Measurements from ENCODE around the gene CCSER1.
"Not testable (repeated sequence)": the region's sequence is repeated elsewhere in the genome, so short reads cannot be mapped to it uniquely, and the experiment has no call there.

DNA sequence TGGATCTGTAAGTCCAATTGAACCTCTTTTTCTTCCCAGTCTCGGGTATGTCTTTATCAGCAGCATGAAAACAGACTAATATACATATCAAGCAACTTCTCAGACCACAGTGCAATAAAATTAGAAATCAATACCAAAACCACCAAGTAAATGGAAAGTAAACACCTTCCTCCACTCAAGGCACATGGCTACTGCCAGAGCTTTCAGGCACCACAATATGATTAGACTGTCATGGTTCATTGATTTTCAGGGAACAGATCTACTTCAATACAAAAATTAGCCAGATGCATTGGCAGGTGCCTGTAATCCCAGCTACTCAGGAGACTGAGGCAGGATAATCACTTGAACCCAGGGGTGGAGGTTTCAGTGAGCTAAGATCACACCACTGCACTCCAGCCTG, 776.2 kb downstream of the CCSER1 start:
- TF ChIP-seq, protein P1, sequence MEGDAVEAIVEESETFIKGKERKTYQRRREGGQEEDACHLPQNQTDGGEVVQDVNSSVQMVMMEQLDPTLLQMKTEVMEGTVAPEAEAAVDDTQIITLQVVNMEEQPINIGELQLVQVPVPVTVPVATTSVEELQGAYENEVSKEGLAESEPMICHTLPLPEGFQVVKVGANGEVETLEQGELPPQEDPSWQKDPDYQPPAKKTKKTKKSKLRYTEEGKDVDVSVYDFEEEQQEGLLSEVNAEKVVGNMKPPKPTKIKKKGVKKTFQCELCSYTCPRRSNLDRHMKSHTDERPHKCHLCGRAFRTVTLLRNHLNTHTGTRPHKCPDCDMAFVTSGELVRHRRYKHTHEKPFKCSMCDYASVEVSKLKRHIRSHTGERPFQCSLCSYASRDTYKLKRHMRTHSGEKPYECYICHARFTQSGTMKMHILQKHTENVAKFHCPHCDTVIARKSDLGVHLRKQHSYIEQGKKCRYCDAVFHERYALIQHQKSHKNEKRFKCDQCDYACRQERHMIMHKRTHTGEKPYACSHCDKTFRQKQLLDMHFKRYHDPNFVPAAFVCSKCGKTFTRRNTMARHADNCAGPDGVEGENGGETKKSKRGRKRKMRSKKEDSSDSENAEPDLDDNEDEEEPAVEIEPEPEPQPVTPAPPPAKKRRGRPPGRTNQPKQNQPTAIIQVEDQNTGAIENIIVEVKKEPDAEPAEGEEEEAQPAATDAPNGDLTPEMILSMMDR (IDR thresholded peaks at IDR 0.05; ENCODE audit: low read depth, low read length, missing input control): not testable (repeated sequence)
- TF ChIP-seq, protein P2, sequence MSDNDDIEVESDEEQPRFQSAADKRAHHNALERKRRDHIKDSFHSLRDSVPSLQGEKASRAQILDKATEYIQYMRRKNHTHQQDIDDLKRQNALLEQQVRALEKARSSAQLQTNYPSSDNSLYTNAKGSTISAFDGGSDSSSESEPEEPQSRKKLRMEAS (IDR thresholded peaks at IDR 0.05): not testable (repeated sequence)
- TF ChIP-seq TAF1 (conservative IDR thresholded peaks at IDR 0.05); JUND (IDR thresholded peaks at IDR 0.05); SP1 (IDR thresholded peaks at IDR 0.05); RXRA (IDR thresholded peaks at IDR 0.05); RAD21 (IDR thresholded peaks at IDR 0.05): not testable (repeated sequence)
- TF ChIP-seq, protein P3, sequence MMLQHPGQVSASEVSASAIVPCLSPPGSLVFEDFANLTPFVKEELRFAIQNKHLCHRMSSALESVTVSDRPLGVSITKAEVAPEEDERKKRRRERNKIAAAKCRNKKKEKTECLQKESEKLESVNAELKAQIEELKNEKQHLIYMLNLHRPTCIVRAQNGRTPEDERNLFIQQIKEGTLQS (IDR thresholded peaks at IDR 0.05): not testable (repeated sequence)
- TF ChIP-seq, protein P4, sequence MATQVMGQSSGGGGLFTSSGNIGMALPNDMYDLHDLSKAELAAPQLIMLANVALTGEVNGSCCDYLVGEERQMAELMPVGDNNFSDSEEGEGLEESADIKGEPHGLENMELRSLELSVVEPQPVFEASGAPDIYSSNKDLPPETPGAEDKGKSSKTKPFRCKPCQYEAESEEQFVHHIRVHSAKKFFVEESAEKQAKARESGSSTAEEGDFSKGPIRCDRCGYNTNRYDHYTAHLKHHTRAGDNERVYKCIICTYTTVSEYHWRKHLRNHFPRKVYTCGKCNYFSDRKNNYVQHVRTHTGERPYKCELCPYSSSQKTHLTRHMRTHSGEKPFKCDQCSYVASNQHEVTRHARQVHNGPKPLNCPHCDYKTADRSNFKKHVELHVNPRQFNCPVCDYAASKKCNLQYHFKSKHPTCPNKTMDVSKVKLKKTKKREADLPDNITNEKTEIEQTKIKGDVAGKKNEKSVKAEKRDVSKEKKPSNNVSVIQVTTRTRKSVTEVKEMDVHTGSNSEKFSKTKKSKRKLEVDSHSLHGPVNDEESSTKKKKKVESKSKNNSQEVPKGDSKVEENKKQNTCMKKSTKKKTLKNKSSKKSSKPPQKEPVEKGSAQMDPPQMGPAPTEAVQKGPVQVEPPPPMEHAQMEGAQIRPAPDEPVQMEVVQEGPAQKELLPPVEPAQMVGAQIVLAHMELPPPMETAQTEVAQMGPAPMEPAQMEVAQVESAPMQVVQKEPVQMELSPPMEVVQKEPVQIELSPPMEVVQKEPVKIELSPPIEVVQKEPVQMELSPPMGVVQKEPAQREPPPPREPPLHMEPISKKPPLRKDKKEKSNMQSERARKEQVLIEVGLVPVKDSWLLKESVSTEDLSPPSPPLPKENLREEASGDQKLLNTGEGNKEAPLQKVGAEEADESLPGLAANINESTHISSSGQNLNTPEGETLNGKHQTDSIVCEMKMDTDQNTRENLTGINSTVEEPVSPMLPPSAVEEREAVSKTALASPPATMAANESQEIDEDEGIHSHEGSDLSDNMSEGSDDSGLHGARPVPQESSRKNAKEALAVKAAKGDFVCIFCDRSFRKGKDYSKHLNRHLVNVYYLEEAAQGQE (IDR thresholded peaks at IDR 0.05): not testable (repeated sequence)

All from liver (tissue), 3 donors.